Large intestine (tissue), 3 donors: Measurements from ENCODE around the gene PPHLN1. TPM values are rescaled to one million over a fixed set of nuclear protein-coding genes. Genes with fewer than 3 reads are reported as not detected.

Experiments used
- DNase-seq, 2 donors: peaks; one replicate each; pipeline versions ENCODE4 v3.0.0 to v3.0.0-alpha.2; 2013
- H3K27ac ChIP-seq: one replicate; pipeline ENCODE4 v1.5.1; 2013; ENCODE audit warnings: low read length
- H3K27me3 ChIP-seq: 2 replicates; pipeline ENCODE4 v1.6.1; 2013; ENCODE audit warnings: low read length; ENCODE audit not compliant: control insufficient read depth, insufficient read depth
- H3K36me3 ChIP-seq: 2 replicates; pipeline ENCODE4 v1.6.1; 2013; ENCODE audit warnings: low read length; ENCODE audit not compliant: control insufficient read depth, insufficient read depth
- H3K4me1 ChIP-seq: one replicate; pipeline ENCODE4 v1.6.1; 2013; ENCODE audit warnings: low read length; ENCODE audit not compliant: control insufficient read depth, insufficient read depth
- H3K4me3 ChIP-seq: one replicate; pipeline ENCODE4 v1.5.1; 2013; ENCODE audit warnings: low read length
- H3K9me3 ChIP-seq: one replicate; pipeline ENCODE4 v1.6.1; 2013; ENCODE audit warnings: mild to moderate bottlenecking, low read depth, low read length, moderate library complexity; ENCODE audit not compliant: control insufficient read depth
- WGBS: methylation state at CpG from one replicate; pipeline ENCODE4 v1.1.5; 2013; ENCODE audit warnings: low lambda C conversion rate; ENCODE audit not compliant: insufficient coverage; 5-methylcytosine and 5-hydroxymethylcytosine counted together
- polyA plus RNA-seq: library from polyadenylated mRNA; unstranded; fragments of 120-200 nt; gene quantifications from one replicate; pipeline ENCODE4 v1.2.1, GENCODE V29; 2013

The PPHLN1 gene
- polyA plus RNA-seq, 1 donor = 56.6 TPM

DNA sequence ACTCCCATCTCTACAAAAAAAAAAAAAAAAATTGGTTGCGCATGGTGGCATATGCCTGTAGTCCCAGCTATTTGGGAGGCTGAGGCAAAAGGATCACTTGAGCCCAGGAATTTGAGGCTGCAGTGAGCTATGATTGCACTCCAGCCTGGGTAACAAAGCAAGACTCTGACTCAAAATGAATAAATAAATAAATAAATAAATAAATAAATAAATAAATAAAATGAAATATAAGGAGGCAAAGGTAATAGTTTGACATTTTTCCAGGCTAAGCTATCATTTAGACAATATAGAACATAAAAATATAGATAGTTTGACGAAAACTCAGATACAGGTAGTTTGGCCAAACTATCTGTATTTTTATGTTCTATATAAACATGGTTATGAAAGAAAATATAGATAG lies 40.5 kb upstream of the PPHLN1 start:
- H3K36me3 ChIP-seq = no peaks in the 10 kb centered on the region
- 100% methylated on average over 1 of the region's 2 CpGs for WGBS
- H3K27me3 ChIP-seq = no peaks in the 10 kb centered on the region
- DNase-seq = no peak
- no peak overlapping the region for H3K4me3 ChIP-seq
- H3K27ac ChIP-seq = no peak overlapping the region
- H3K9me3 ChIP-seq = no peaks in the 10 kb centered on the region
- H3K4me1 ChIP-seq = peaks cover 15% of the 10 kb centered on the region

DNA sequence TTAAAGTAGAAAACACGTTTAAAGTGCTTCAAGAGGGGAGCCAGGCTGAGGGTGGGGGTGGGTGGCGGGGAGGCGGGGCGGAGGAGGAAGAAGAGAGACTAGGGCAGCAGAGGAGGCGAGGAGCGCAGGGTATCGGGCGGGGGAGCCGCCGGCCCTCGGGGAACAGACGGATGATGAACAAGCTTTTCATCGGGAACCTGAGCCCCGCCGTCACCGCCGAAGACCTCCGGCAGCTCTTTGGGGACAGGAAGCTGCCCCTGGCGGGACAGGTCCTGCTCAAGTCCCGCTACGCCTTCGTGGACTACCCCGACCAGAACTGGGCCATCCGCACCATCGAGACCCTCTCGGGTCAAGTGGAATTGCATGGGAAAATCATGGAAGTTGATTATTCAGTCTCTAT lies 39.2 kb upstream of the PPHLN1 start:
- Histone ChIP-seq H3K4me1 (peaks cover 9% of the 10 kb centered on the region), H3K9me3 (no peaks in the 10 kb centered on the region), H3K27ac (no peak overlapping the region), H3K36me3 (no peaks in the 10 kb centered on the region), H3K27me3 (no peaks in the 10 kb centered on the region), H3K4me3 (no peak overlapping the region)
- no peak for DNase-seq
- WGBS = 100% methylated on average over 2 of the region's 26 CpGs

- no peak overlapping the region for H3K4me3 ChIP-seq
- H3K27ac ChIP-seq = no peak overlapping the region
- no peaks in the 10 kb centered on the region for H3K36me3 ChIP-seq
- no peaks in the 10 kb centered on the region for H3K4me1 ChIP-seq
- no peaks in the 10 kb centered on the region for H3K9me3 ChIP-seq
- WGBS = no CpG with 5 or more reads among the region's 9 CpGs
- no peaks in the 10 kb centered on the region for H3K27me3 ChIP-seq
- no peak for DNase-seq
Measured at GRCh38 chr12:42288544-42288943, 37.4 kb upstream of the PPHLN1 start.

GRCh38 chr12:42291680-42292079 lies 34.3 kb upstream of the PPHLN1 start:
- WGBS = 100% methylated on average over 1 of the region's 2 CpGs
- no peaks in the 10 kb centered on the region for H3K4me1 ChIP-seq
- no peaks in the 10 kb centered on the region for H3K36me3 ChIP-seq
- no peak for DNase-seq
- H3K27ac ChIP-seq = no peak overlapping the region
- H3K4me3 ChIP-seq = no peak overlapping the region
- H3K27me3 ChIP-seq = no peaks in the 10 kb centered on the region
- H3K9me3 ChIP-seq = peaks cover 2% of the 10 kb centered on the region

DNA sequence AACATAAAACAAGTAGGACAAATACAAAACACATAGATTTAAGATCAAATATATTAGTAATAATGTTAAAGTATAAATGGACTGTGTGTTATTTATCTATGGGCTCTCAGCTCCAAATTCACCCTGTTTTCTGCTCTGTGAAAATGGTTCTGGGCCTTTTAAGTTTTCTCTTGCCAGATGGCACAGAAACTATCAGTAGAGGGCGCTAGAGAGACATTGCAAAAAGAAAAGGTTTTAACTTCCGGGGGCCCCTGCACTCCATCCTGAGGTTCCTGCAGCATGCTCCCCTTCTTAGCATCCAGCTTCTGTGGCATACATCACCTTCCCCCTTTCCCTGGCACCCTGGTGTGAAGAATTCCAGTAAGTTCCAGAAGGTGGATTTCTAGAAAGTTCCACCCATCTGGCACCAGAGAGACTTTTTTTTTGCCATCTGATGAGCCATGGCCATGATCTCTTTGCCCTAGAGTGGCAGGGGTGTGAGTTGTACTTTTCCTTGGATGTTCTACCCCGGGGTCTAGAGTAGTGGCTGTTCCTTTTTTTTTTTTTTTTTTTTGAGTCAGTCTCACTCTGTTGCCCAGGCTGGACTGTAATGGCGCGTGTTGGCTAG lies 29.4 kb upstream of the PPHLN1 start:
- Histone ChIP-seq H3K9me3 (peaks cover 2% of the 10 kb centered on the region), H3K27me3 (no peaks in the 10 kb centered on the region), H3K4me3 (no peak overlapping the region), H3K36me3 (no peaks in the 10 kb centered on the region), H3K4me1 (no peaks in the 10 kb centered on the region), H3K27ac (no peak overlapping the region)
- no CpG with 5 or more reads among the region's 5 CpGs for WGBS
- no peak for DNase-seq

GRCh38 chr12:42298887-42299286 lies 27.1 kb upstream of the PPHLN1 start:
- H3K27ac ChIP-seq = no peak overlapping the region

DNA sequence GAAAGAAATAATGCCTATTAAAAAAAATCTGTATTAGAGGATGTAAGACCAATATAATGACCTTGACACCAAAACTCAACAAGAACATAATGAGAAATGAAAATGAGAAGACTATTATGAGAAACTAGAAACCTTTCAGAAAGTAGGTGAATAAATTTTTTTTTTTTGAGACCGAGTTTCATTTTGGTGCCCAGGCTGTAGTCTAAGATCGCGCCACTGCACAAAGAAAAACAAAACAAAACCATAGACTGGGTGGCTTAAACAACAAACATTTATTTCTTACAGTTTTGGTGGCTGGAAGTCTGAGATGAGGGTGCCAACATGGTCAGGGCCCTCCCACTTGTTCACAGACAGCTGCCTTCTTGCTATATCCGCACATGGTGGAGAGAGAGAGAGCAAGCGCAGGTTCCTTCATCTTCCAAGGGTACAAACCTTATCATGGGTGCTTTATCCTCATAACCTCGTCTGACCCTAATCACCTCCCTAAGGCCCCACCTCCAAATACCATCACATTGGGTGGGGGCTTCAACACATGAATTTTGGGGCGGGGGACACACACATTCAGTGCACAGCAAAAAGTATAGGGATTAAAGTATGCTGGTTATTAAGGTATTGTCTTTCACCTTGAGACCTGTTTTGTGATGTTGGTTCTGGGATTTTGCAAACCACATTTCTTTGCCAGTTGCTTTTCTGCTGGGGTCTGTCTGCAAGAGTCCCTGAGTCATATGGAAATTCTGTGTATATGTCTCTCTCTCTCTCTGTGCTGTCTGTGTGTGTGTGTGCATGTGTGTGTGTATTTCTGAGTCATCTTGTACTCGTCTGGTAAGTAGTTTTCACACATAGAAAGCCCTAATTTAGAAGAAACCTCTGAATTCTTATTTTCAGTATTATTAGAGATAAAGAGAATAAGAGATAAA lies 26.3 kb upstream of the PPHLN1 start:
- Histone ChIP-seq H3K36me3 (no peaks in the 10 kb centered on the region), H3K9me3 (peaks cover 5% of the 10 kb centered on the region), H3K27ac (no peak overlapping the region), H3K4me3 (no peak overlapping the region), H3K27me3 (no peaks in the 10 kb centered on the region), H3K4me1 (no peaks in the 10 kb centered on the region)
- WGBS = 100% methylated on average over 1 of the region's 8 CpGs
- no peak for DNase-seq

More at GRCh38 chr12:42298887-42299286, 27.1 kb upstream of the PPHLN1 start:
- Histone ChIP-seq H3K27me3 (no peaks in the 10 kb centered on the region), H3K4me3 (no peak overlapping the region), H3K9me3 (peaks cover 5% of the 10 kb centered on the region), H3K36me3 (no peaks in the 10 kb centered on the region), H3K4me1 (no peaks in the 10 kb centered on the region)
- WGBS = 95% methylated on average over 4 of the region's 4 CpGs
- DNase-seq = no peak

GRCh38 chr12:42306297-42306696 lies 19.7 kb upstream of the PPHLN1 start:
- Histone ChIP-seq H3K36me3 (no peaks in the 10 kb centered on the region), H3K27ac (no peak overlapping the region), H3K4me1 (no peaks in the 10 kb centered on the region), H3K9me3 (peaks cover 2% of the 10 kb centered on the region), H3K4me3 (no peak overlapping the region), H3K27me3 (no peaks in the 10 kb centered on the region)
- DNase-seq = no peak
- WGBS = 100% methylated on average over 1 of the region's 3 CpGs

GRCh38 chr12:42308390-42308789 lies 17.6 kb upstream of the PPHLN1 start:
- H3K27ac ChIP-seq = no peak overlapping the region
- DNase-seq = no peak
- H3K4me1 ChIP-seq = no peaks in the 10 kb centered on the region
- no peak overlapping the region for H3K4me3 ChIP-seq
- no peaks in the 10 kb centered on the region for H3K27me3 ChIP-seq
- no peaks in the 10 kb centered on the region for H3K9me3 ChIP-seq
- no CpG with 5 or more reads among the region's 2 CpGs for WGBS
- H3K36me3 ChIP-seq = peaks cover 5% of the 10 kb centered on the region

DNA sequence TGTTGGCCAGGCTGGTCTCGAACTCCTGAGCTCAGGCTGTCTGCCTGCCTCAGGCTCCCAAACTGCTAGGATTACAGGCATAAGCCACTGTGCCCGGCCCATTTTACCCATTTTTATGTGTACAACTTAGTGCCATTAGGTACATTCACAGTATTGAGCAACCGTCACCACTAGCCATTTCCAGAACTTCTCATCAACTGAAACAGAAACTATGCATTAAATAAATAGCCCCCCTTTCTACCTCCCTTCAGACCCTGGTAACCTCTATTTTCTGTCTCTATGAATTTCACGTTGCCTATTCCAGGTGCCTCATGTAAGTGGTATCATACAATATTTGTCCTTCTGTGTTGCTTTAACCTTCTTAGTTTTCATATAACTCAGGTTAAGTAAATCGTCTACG lies 16.0 kb upstream of the PPHLN1 start:
- H3K9me3 ChIP-seq = no peaks in the 10 kb centered on the region
- DNase-seq = no peak
- 100% methylated on average over 3 of the region's 6 CpGs for WGBS
- no peak overlapping the region for H3K4me3 ChIP-seq
- no peak overlapping the region for H3K27ac ChIP-seq
- no peaks in the 10 kb centered on the region for H3K4me1 ChIP-seq
- H3K27me3 ChIP-seq = no peaks in the 10 kb centered on the region
- H3K36me3 ChIP-seq = peaks cover 10% of the 10 kb centered on the region
